GM12878 (cell line): ENCODE data around the gene VEGFD. TPM values are rescaled to one million over a fixed set of nuclear protein-coding genes. Genes with fewer than 3 reads are reported as not detected.

Source experiments
- HCFC1 ChIP-seq: fragments of 150-350 bp; IDR thresholded peaks from 2 replicates; pipeline ENCODE4 v1.6.1; 2014; ENCODE audit warnings: low read length
- IKZF1 ChIP-seq: fragments of 450-650 bp; conservative IDR thresholded peaks from 2 replicates; pipeline ENCODE4 v1.6.1; 2017; ENCODE audit warnings: antibody characterized with exemption, mild to moderate bottlenecking
- JUNB ChIP-seq: IDR thresholded peaks from 2 replicates; pipeline ENCODE4 v1.6.1; 2016; ENCODE audit warnings: antibody characterized with exemption, mild to moderate bottlenecking
- MTA3 ChIP-seq: IDR thresholded peaks from 2 replicates; pipeline ENCODE4 v1.6.1; 2012; ENCODE audit warnings: low read length, inconsistent platforms, borderline replicate concordance
- MYC ChIP-seq: IDR thresholded peaks from 2 replicates; pipeline ENCODE4 v1.6.1; 2011; ENCODE audit warnings: mild to moderate bottlenecking, low read length, moderate library complexity, inconsistent platforms; ENCODE audit not compliant: insufficient read depth, insufficient replicate concordance, insufficient read length, severe bottlenecking
- NFIC ChIP-seq: IDR thresholded peaks from 2 replicates; pipeline ENCODE4 v1.6.1; 2012; ENCODE audit warnings: low read depth, mild to moderate bottlenecking, inconsistent platforms, low read length, moderate library complexity
- PAX5 ChIP-seq: IDR thresholded peaks from 2 replicates; pipeline ENCODE4 v1.6.1; 2011; ENCODE audit warnings: low read depth, low read length, borderline replicate concordance
- TAF1 ChIP-seq: IDR thresholded peaks from 2 replicates; pipeline ENCODE4 v1.6.1; 2011; ENCODE audit warnings: mild to moderate bottlenecking, low read depth, low read length, borderline replicate concordance
- YY1 ChIP-seq: IDR thresholded peaks from 2 replicates; pipeline ENCODE4 v1.6.1; 2011; ENCODE audit warnings: low read depth, mild to moderate bottlenecking, low read length
- ZNF384 ChIP-seq: IDR thresholded peaks from 2 replicates; pipeline ENCODE4 v1.6.1; 2012; ENCODE audit warnings: low read depth, mild to moderate bottlenecking, low read length, improper control_type of control experiment, borderline replicate concordance
- ZZZ3 ChIP-seq: IDR thresholded peaks from 2 replicates; pipeline ENCODE4 v1.6.1; 2011; ENCODE audit warnings: low read depth; ENCODE audit not compliant: control insufficient read depth, insufficient read length
- polyA plus RNA-seq, 11 experiments: library from polyadenylated mRNA; depleted of rRNA in 4 of 11; unstranded in 6 of 11; stranded (reverse) in 5 of 11; fragments of >200 nt; fragmentation: Nextera tagmentation in 4 of 11; fragmentation: Illumina TruSeq in 1 of 11; extraction: Ambion mirVana in 4 of 11; extraction: Trizol in 1 of 11; gene quantifications; 1 replicate in 1 of 11; 2 replicates in 10 of 11; pipeline versions ENCODE4 v1.2.1 to v1.2.3, GENCODE V29; 2011 to 2016; ENCODE audit warnings: inconsistent platforms in 2 of 11, missing spikeins in 2 of 11, low read depth in 1 of 11
- total RNA-seq, 4 experiments: library from RNA; depleted of rRNA in 3 of 4; stranded (reverse); fragments of >200 nt in 3 of 4; fragmentation: Illumina TruSeq in 1 of 4; extraction: Trizol in 1 of 4; gene quantifications; 2 replicates each; pipeline versions ENCODE4 v1.2.1 to v1.2.3, GENCODE V29; 2013 to 2021
- TF ChIP-seq, protein P1 (sequence below): IDR thresholded peaks from 2 replicates; pipeline ENCODE4 v1.6.1; 2012; ENCODE audit warnings: improper control_type of control experiment, low read depth, low read length; ENCODE audit not compliant: insufficient replicate concordance

The VEGFD gene
- total and polyA plus RNA-seq, 10 of the 15 experiments (the other 5 are each of a cell fraction or from before 2014, with no cell fraction given), result 0.15 TPM; not detected in 9

DNA sequence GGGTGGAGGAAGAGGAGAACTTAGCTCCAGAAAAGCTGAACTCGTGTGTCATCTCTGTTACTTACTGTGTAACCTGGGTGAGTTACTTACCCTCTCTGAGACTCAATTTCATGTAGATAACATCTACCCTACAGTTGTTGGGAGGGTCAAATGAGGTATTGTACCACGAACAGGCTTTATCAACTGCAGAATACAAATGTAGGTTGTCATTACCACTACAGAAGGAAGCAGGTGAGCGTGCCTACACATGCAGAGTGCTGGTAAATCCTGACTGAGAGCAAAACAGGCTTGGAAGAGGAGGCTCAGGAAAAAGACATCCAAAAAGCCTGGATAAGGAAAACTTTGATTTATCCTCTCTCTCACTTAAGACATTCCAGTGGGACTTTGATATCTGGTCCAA, 56.1 kb downstream of the VEGFD start (continued):
- TF ChIP-seq PAX5, result no peak
- no peak for TF ChIP-seq NFIC
- TF ChIP-seq YY1, result no peak
- no peak for TF ChIP-seq ZZZ3
- TF ChIP-seq TAF1, result no peak
- no peak for TF ChIP-seq ZNF384
- TF ChIP-seq IKZF1, result no peak
- TF ChIP-seq, protein P1, sequence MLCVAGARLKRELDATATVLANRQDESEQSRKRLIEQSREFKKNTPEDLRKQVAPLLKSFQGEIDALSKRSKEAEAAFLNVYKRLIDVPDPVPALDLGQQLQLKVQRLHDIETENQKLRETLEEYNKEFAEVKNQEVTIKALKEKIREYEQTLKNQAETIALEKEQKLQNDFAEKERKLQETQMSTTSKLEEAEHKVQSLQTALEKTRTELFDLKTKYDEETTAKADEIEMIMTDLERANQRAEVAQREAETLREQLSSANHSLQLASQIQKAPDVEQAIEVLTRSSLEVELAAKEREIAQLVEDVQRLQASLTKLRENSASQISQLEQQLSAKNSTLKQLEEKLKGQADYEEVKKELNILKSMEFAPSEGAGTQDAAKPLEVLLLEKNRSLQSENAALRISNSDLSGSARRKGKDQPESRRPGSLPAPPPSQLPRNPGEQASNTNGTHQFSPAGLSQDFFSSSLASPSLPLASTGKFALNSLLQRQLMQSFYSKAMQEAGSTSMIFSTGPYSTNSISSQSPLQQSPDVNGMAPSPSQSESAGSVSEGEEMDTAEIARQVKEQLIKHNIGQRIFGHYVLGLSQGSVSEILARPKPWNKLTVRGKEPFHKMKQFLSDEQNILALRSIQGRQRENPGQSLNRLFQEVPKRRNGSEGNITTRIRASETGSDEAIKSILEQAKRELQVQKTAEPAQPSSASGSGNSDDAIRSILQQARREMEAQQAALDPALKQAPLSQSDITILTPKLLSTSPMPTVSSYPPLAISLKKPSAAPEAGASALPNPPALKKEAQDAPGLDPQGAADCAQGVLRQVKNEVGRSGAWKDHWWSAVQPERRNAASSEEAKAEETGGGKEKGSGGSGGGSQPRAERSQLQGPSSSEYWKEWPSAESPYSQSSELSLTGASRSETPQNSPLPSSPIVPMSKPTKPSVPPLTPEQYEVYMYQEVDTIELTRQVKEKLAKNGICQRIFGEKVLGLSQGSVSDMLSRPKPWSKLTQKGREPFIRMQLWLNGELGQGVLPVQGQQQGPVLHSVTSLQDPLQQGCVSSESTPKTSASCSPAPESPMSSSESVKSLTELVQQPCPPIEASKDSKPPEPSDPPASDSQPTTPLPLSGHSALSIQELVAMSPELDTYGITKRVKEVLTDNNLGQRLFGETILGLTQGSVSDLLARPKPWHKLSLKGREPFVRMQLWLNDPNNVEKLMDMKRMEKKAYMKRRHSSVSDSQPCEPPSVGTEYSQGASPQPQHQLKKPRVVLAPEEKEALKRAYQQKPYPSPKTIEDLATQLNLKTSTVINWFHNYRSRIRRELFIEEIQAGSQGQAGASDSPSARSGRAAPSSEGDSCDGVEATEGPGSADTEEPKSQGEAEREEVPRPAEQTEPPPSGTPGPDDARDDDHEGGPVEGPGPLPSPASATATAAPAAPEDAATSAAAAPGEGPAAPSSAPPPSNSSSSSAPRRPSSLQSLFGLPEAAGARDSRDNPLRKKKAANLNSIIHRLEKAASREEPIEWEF, result no peak
- TF ChIP-seq MTA3, result no peak
- no peak for TF ChIP-seq JUNB
- TF ChIP-seq MYC, result no peak
- TF ChIP-seq HCFC1, result no peak
- TF ChIP-seq, all 136 proteins: peak for 0
